SK-N-SH (cell line): ENCODE measurements around the gene RAI1. TPM values are rescaled to one million over a fixed set of nuclear protein-coding genes. Genes with fewer than 3 reads are reported as not detected.

Experiments used
- CTCF ChIA-PET: fragments of 300-600, 350-600 bp; formaldehyde crosslinking; extraction: SDS; loops from one replicate; lab custom pipeline; 2021; lab: Yijun Ruan, JAX
- POLR2A ChIA-PET: fragments of 350-600 bp; sonication (Branson Sonifier 250); formaldehyde crosslinking; extraction: SDS; loops from one replicate; lab custom pipeline; 2020; ENCODE audit warnings: antibody characterized with exemption, inconsistent platforms; lab: Yijun Ruan, JAX
- DNase-seq: peaks from one replicate; pipeline ENCODE4 v3.0.0; 2012
- H2AFZ ChIP-seq: fragments of 200-600 bp; sonication (generic); 2 replicates; pipeline ENCODE4 v1.8.1; 2016; ENCODE audit warnings: antibody characterized with exemption, mild to moderate bottlenecking, low read depth
- H3F3A ChIP-seq: fragments of 200-600 bp; sonication (generic); replicated peaks from 2 replicates; pipeline ENCODE3; 2016; ENCODE audit warnings: antibody characterized with exemption, mild to moderate bottlenecking; ENCODE audit not compliant: insufficient read depth
- H3K27ac ChIP-seq, 2 experiments: fragments of 200-500 bp in 1 of 2; fragments of 200-600 bp in 1 of 2; sonication (Bioruptor generic) in 1 of 2; sonication (generic), shearing (Covaris generic) in 1 of 2; 2 replicates each; pipeline versions ENCODE4 v1.5.1 to v1.6.1; 2014 to 2016; ENCODE audit warnings: low read depth in 2 of 2, inconsistent platforms in 1 of 2, low read length in 1 of 2, mild to moderate bottlenecking in 1 of 2, mixed read lengths in 1 of 2
- H3K27me3 ChIP-seq: fragments of 200-600 bp; sonication (generic), shearing (Covaris generic); 2 replicates; pipeline ENCODE4 v1.6.1; 2016; ENCODE audit warnings: mixed run types; ENCODE audit not compliant: insufficient read depth
- H3K36me3 ChIP-seq, 2 experiments: fragments of 200-500 bp in 1 of 2; fragments of 200-600 bp in 1 of 2; sonication (Bioruptor generic) in 1 of 2; sonication (generic) in 1 of 2; replicated peaks in 1 of 2; 2 replicates each; pipeline versions ENCODE3 to v1.5.1; 2014 to 2016; ENCODE audit warnings: low read length in 1 of 2, mild to moderate bottlenecking in 1 of 2; ENCODE audit not compliant: insufficient read depth in 2 of 2, control insufficient read depth in 1 of 2
- H3K4me1 ChIP-seq, 2 experiments: fragments of 200-500 bp in 1 of 2; fragments of 200-600 bp in 1 of 2; sonication (Bioruptor generic) in 1 of 2; sonication (generic), shearing (Covaris generic) in 1 of 2; 2 replicates each; pipeline versions ENCODE4 v1.5.1 to v1.6.1; 2014 to 2016; ENCODE audit warnings: low read depth in 1 of 2, low read length in 1 of 2, mixed run types in 1 of 2; ENCODE audit not compliant: insufficient read depth in 2 of 2, control insufficient read depth in 1 of 2
- H3K4me2 ChIP-seq: fragments of 200-600 bp; sonication (generic), shearing (Covaris generic); 2 replicates; pipeline ENCODE4 v1.6.1; 2017; ENCODE audit warnings: mixed run types
- H3K4me3 ChIP-seq, 2 experiments: fragments of 200-500 bp in 1 of 2; fragments of 200-600 bp in 1 of 2; sonication (Bioruptor generic) in 1 of 2; sonication (generic), shearing (Covaris generic) in 1 of 2; 2 replicates each; pipeline versions ENCODE4 v1.5.1 to v1.8.1; 2014 to 2016; ENCODE audit warnings: low read depth in 2 of 2, inconsistent platforms in 1 of 2, low read length in 1 of 2, mild to moderate bottlenecking in 1 of 2, mixed read lengths in 1 of 2, moderate library complexity in 1 of 2
- H3K79me2 ChIP-seq: fragments of 200-600 bp; sonication (generic); 2 replicates; pipeline ENCODE4 v1.8.1; 2017; ENCODE audit warnings: mild to moderate bottlenecking; ENCODE audit not compliant: insufficient read depth
- H3K9ac ChIP-seq: fragments of 200-600 bp; sonication (generic); 2 replicates; pipeline ENCODE4 v1.6.1; 2017; ENCODE audit warnings: mixed run types
- H3K9me2 ChIP-seq: fragments of 200-600 bp; sonication (generic); 2 replicates; pipeline ENCODE4 v1.6.1; 2017; ENCODE audit warnings: mixed run types
- H3K9me3 ChIP-seq: fragments of 200-600 bp; sonication (generic); 2 replicates; pipeline ENCODE4 v1.6.1; 2017; ENCODE audit warnings: mixed run types, mild to moderate bottlenecking, moderate library complexity
- H4K20me1 ChIP-seq: fragments of 200-600 bp; sonication (generic); 2 replicates; pipeline ENCODE4 v1.6.1; 2017; ENCODE audit warnings: mild to moderate bottlenecking, mixed run types; ENCODE audit not compliant: insufficient read depth
- CHD2 ChIP-seq: fragments of 150-350 bp; IDR thresholded peaks from 2 replicates; pipeline ENCODE4 v1.6.1; 2018; ENCODE audit warnings: low read length; ENCODE audit not compliant: partially characterized antibody
- ELF1 ChIP-seq: IDR thresholded peaks from 2 replicates; pipeline ENCODE4 v1.4.0; 2012
- EP300 ChIP-seq, 2 experiments: IDR thresholded peaks; 2 replicates each; pipeline versions ENCODE4 v1.4.0 to v1.6.1; 2012; ENCODE audit warnings: borderline replicate concordance in 1 of 2, low read depth in 1 of 2, low read length in 1 of 2
- GABPA ChIP-seq: IDR thresholded peaks from 2 replicates; pipeline ENCODE4 v1.4.0; 2012; ENCODE audit warnings: low read depth, mild to moderate bottlenecking
- IRF3 ChIP-seq: fragments of 150-350 bp; IDR thresholded peaks from 2 replicates; pipeline ENCODE4 v1.6.1; 2016; ENCODE audit warnings: mild to moderate bottlenecking, low read depth, low read length
- MXI1 ChIP-seq: IDR thresholded peaks from 2 replicates; pipeline ENCODE4 v1.6.1; 2012; ENCODE audit warnings: mild to moderate bottlenecking, low read depth, low read length, improper control_type of control experiment
- NRF1 ChIP-seq: IDR thresholded peaks from 2 replicates; pipeline ENCODE4 v1.6.1; 2012; ENCODE audit warnings: low read depth, mild to moderate bottlenecking, low read length
- RAD21 ChIP-seq: IDR thresholded peaks from 2 replicates; pipeline ENCODE4 v1.6.1; 2012; ENCODE audit warnings: mild to moderate bottlenecking, low read length
- RCOR1 ChIP-seq: fragments of 150-350 bp; IDR thresholded peaks from 2 replicates; pipeline ENCODE4 v1.6.1; 2017; ENCODE audit warnings: antibody characterized with exemption, low read length
- RFX5 ChIP-seq: IDR thresholded peaks from 2 replicates; pipeline ENCODE4 v1.6.1; 2012; ENCODE audit warnings: mild to moderate bottlenecking, improper control_type of control experiment, low read length
- TAF1 ChIP-seq: IDR thresholded peaks from 2 replicates; pipeline ENCODE4 v1.6.1; 2012; ENCODE audit warnings: low read depth, mild to moderate bottlenecking, low read length, moderate library complexity, borderline replicate concordance
- TEAD4 ChIP-seq: IDR thresholded peaks from 2 replicates; pipeline ENCODE4 v1.4.0; 2012; ENCODE audit warnings: mild to moderate bottlenecking, borderline replicate concordance; ENCODE audit not compliant: insufficient read depth
- USF2 ChIP-seq: fragments of 150-350 bp; IDR thresholded peaks from 2 replicates; pipeline ENCODE4 v1.6.1; 2017; ENCODE audit warnings: antibody characterized with exemption, low read length, low read depth, borderline replicate concordance
- YY1 ChIP-seq: IDR thresholded peaks from 2 replicates; pipeline ENCODE4 v1.4.0; 2012; ENCODE audit warnings: low read depth, mild to moderate bottlenecking
- whole genome bisulfite sequencing: methylation state at CpG from one replicate; pipeline ENCODE4 v1.1.6; 2017; ENCODE audit warnings: low lambda C conversion rate; 5-methylcytosine and 5-hydroxymethylcytosine counted together
- polyA plus RNA-seq, 3 experiments: library from polyadenylated mRNA; depleted of rRNA; stranded (reverse); fragments of >200 nt; gene quantifications; 2 replicates each; pipeline ENCODE4 v1.2.3, GENCODE V29; 2012
- TF ChIP-seq, protein P1 (sequence below): IDR thresholded peaks from 2 replicates; pipeline ENCODE4 v1.4.0; 2012; ENCODE audit warnings: low read depth, borderline replicate concordance

The RAI1 gene
- polyA plus RNA-seq, 1 of the 3 experiments (the other 2 are of a cell fraction), result 4.7 TPM

GRCh38 chr17:17749025-17749772, 67.9 kb downstream of the RAI1 start:
- ChIA-PET POLR2A (interaction anchor here (0.6 to 3.6 kb wide), 5 partner anchors 7 to 87 kb away, joined by 3 to 17 read pairs (median 3); partner anchors contain the start of gene SREBF1), CTCF (interaction anchor here (0.9 to 5.4 kb wide), 14 partner anchors 9 to 277 kb away, joined by 3 to 29 read pairs (median 4); partner anchors contain the start of gene RAI1)
- Histone ChIP-seq H3K27me3 (no peaks in the 10 kb centered on the region), H3K4me1 (peaks cover 29 to 82% of the 10 kb centered on the region in 2 experiments), H3K9me2 (no peaks in the 10 kb centered on the region), H2AFZ (no peak overlapping the region), H3K4me2 (0 out of 2 replicates have a peak overlapping the region, but pooled peaks have one; percentile 2), H3K9me3 (no peaks in the 10 kb centered on the region), H3F3A (peaks cover 20% of the 10 kb centered on the region), H4K20me1 (peaks cover 58% of the 10 kb centered on the region), H3K4me3 (no peak overlapping the region), H3K36me3 (no peaks in the 10 kb centered on the region), H3K27ac (peak overlapping the region; percentile 10 to 98; a peak in 3 of 4 replicates), H3K79me2 (peaks cover 66% of the 10 kb centered on the region; the same call in 1 of the 2 replicates), H3K9ac (no peak overlapping the region)
- DNase-seq, result peak; percentile 81
- 63% methylated on average over 10 of the region's 17 CpGs for WGBS
- TF ChIP-seq RAD21, result peak; percentile 27; the same call in 1 of the 2 replicates
- no peak for TF ChIP-seq NRF1
- TF ChIP-seq MXI1, result peak; percentile 59; the same call in 1 of the 2 replicates
- 0 out of 4 replicates have a peak, but pooled peaks of 1 of the 2 experiments have one; percentile 20 for TF ChIP-seq EP300 (IDR thresholded peaks at IDR 0.05; ENCODE audit: borderline replicate concordance in 1 of 2, low read depth in 1 of 2, low read length in 1 of 2)

- H3K36me3 ChIP-seq, result no peaks in the 10 kb centered on the region
- no peak overlapping the region for H2AFZ ChIP-seq
- POLR2A ChIA-PET, result interaction anchor here (1.0 to 3.6 kb wide), 3 partner anchors 8 to 56 kb away, joined by 3 to 17 read pairs (median 6); no protein-coding TSS in a partner anchor
- 57% methylated on average over 6 of the region's 6 CpGs for WGBS
- peaks cover 66% of the 10 kb centered on the region; the same call in 1 of the 2 replicates for H3K79me2 ChIP-seq
- TF ChIP-seq YY1 (no peak), RFX5 (no peak), RCOR1 (peak; percentile 10; the same call in 1 of the 2 replicates), IRF3 (peak; percentile 57), NRF1 (no peak), GABPA (peak; percentile 44), TEAD4 (no peak), TAF1 (no peak), MXI1 (peak; percentile 75; the same call in 1 of the 2 replicates), CHD2 (peak; percentile 77), ELF1 (no peak), USF2 (peak; percentile 78)
- TF ChIP-seq, protein P1, sequence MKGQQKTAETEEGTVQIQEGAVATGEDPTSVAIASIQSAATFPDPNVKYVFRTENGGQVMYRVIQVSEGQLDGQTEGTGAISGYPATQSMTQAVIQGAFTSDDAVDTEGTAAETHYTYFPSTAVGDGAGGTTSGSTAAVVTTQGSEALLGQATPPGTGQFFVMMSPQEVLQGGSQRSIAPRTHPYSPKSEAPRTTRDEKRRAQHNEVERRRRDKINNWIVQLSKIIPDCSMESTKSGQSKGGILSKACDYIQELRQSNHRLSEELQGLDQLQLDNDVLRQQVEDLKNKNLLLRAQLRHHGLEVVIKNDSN, result peak; percentile 97
- H4K20me1 ChIP-seq, result peaks cover 50% of the 10 kb centered on the region
- peaks cover 20% of the 10 kb centered on the region for H3F3A ChIP-seq
- CTCF ChIA-PET, result interaction anchor here (0.9 to 5.4 kb wide), 6 partner anchors 9 to 172 kb away, joined by 3 to 29 read pairs (median 6); partner anchors contain the start of gene RAI1
- H3K4me3 ChIP-seq, result no peak overlapping the region
- no peaks in the 10 kb centered on the region for H3K27me3 ChIP-seq
- no peak overlapping the region for H3K9ac ChIP-seq
- no peaks in the 10 kb centered on the region for H3K9me2 ChIP-seq
- H3K4me1 ChIP-seq, result peaks cover 29 to 80% of the 10 kb centered on the region in 2 experiments
- H3K27ac ChIP-seq, result peak overlapping the region in 1 of 2 experiments; percentile 98; a peak in 3 of 4 replicates
- 0 out of 2 replicates have a peak overlapping the region, but pooled peaks have one; percentile 2 for H3K4me2 ChIP-seq
- DNase-seq, result peak; percentile 83
- no peaks in the 10 kb centered on the region for H3K9me3 ChIP-seq
Measured at GRCh38 chr17:17749921-17750320, 68.7 kb downstream of the RAI1 start.
